GM21576 (cell line): Measurements from ENCODE around the gene LRP11.
"Not testable (repeated sequence)": the region's sequence is repeated elsewhere in the genome, so short reads cannot be mapped to it uniquely, and the experiment has no call there.

Experiments used
- ATAC-seq: cut with Tn5 transposase; IDR thresholded peaks from one replicate; pipeline ENCODE4 v1.9.1; 2021; ENCODE audit warnings: mild to moderate bottlenecking, moderate library complexity; ENCODE audit not compliant: unreplicated experiment

The LRP11 gene

GRCh38 chr6:149869275-149869892 lies 5.2 kb upstream of the LRP11 start:
- no peak for ATAC-seq

- no peak for ATAC-seq
Observed at GRCh38 chr6:149867876-149868640, 3.9 kb upstream of the LRP11 start.

GRCh38 chr6:149864578-149865535 lies 698 bp upstream of the LRP11 start:
- ATAC-seq: no peak

GRCh38 chr6:149862922-149863697 lies 1.0 kb downstream of the LRP11 start:
- peak; percentile 23 for ATAC-seq

- ATAC-seq: not testable (repeated sequence)
Observed at GRCh38 chr6:149862424-149862738, 1.8 kb downstream of the LRP11 start.

- ATAC-seq: no peak
Observed at GRCh38 chr6:149861603-149862423, 2.3 kb downstream of the LRP11 start.

GRCh38 chr6:149860834-149861602 lies 3.1 kb downstream of the LRP11 start:
- no peak for ATAC-seq

- no peak for ATAC-seq
Observed at GRCh38 chr6:149860513-149860833, 3.7 kb downstream of the LRP11 start.

GRCh38 chr6:149859938-149860337 lies 4.2 kb downstream of the LRP11 start:
- no peak for ATAC-seq

- no peak for ATAC-seq
Observed at GRCh38 chr6:149859368-149859767, 4.8 kb downstream of the LRP11 start.

- no peak for ATAC-seq
Observed at GRCh38 chr6:149857541-149857940, 6.6 kb downstream of the LRP11 start.

- ATAC-seq: no peak
Observed at GRCh38 chr6:149856256-149856994, 7.7 kb downstream of the LRP11 start.

- ATAC-seq: no peak
Observed at GRCh38 chr6:149855741-149856140, 8.4 kb downstream of the LRP11 start.

- no peak for ATAC-seq
Observed at GRCh38 chr6:149855040-149855654, 9.0 kb downstream of the LRP11 start.

GRCh38 chr6:149854532-149854931 lies 9.6 kb downstream of the LRP11 start:
- no peak for ATAC-seq

GRCh38 chr6:149854017-149854416 lies 10.1 kb downstream of the LRP11 start:
- ATAC-seq: not testable (repeated sequence)

GRCh38 chr6:149852881-149853280 lies 11.3 kb downstream of the LRP11 start:
- no peak for ATAC-seq

- ATAC-seq: no peak
Observed at GRCh38 chr6:149852180-149852579, 12.0 kb downstream of the LRP11 start.
